GM12892 (cell line): ENCODE measurements around the gene PRR14.

Source experiments
- POLR2A ChIP-seq: IDR thresholded peaks from 2 replicates; pipeline ENCODE4 v1.6.1; 2011; ENCODE audit warnings: low read depth, low read length, control low read depth
- POLR2AphosphoS5 ChIP-seq: IDR thresholded peaks from 2 replicates; pipeline ENCODE4 v1.6.1; 2011; ENCODE audit warnings: low read depth, low read length, control low read depth

DNA sequence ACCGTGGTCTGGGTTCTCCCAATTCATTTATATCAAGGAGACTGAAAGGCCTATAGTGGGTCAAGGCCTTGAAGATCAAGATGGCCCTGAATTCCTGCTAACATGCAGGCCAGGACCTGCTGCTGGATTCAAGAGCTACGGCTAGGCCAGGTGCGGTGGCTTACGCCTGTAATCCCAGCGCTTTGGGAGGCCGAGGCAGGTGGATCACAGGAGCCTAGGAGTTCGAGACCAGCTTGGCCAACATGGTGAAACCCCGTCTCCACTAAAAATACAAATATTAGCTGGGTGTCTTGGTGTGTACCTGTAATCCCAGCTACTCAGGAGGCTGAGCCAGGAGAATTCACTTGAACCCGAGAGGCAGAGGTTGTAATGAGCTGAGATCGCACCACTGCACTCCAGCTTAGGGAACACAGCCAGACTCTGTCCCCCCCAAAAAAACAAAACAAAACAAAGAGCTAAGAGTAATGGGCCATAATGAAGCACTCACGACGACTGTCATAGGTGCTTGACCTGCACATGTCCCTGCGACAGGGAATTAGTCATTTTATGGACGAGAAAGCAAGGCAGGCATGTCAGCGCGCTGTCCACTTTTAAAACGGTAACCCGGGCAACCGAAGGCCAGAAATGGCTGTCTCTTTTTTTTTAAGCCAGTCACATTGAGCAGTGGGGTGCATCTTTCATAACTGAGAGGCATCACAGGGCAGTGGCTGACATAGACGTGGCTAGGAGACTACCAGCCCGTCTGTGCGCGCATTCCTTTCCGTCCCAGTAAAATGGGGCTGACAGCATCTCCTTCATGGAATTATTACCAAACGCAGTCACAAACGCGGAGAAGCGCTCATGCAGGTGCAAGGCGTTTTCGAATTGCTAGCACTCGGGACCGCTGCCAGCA lies 6.5 kb downstream of the PRR14 start:
- TF ChIP-seq POLR2AphosphoS5 (no peak), POLR2A (peak; percentile 58)
